Heart right ventricle (tissue), 16 donors: ENCODE data around the gene SLC35E3. TPM values are rescaled to one million over a fixed set of nuclear protein-coding genes. Genes with fewer than 3 reads are reported as not detected.

Experiments used
- ATAC-seq, 8 donors: fragments of 200-7000 bp; cut with Tn5 transposase; one replicate each; pipeline ENCODE4 v1.9.1; 2020; ENCODE audit warnings: mild to moderate bottlenecking in 8 of 8, moderate library complexity in 8 of 8, moderate number of reproducible peaks in 1 of 8
- DNase-seq, 2 donors: peaks; one replicate each; pipeline ENCODE4 v3.0.0-alpha.2; 2020
- H3K27ac ChIP-seq, 10 donors: fragments of 200-600 bp; sonication (generic) in 2 of 10; one replicate each; pipeline versions ENCODE4 v1.5.0 to v1.8.0; 2020 to 2022; ENCODE audit warnings: mild to moderate bottlenecking in 3 of 10
- H3K27me3 ChIP-seq, 7 donors: fragments of 200-600 bp; one replicate each; pipeline ENCODE4 v1.8.0; 2021 to 2022; ENCODE audit warnings: mild to moderate bottlenecking in 2 of 7
- H3K36me3 ChIP-seq, 9 donors: fragments of 200-600 bp; sonication (generic) in 1 of 9; one replicate each; pipeline versions ENCODE4 v1.5.0 to v1.8.0; 2020 to 2022; ENCODE audit warnings: mild to moderate bottlenecking in 2 of 9
- H3K4me1 ChIP-seq, 9 donors: fragments of 200-600 bp; sonication (generic) in 1 of 9; one replicate each; pipeline versions ENCODE4 v1.5.0 to v1.8.0; 2020 to 2022; ENCODE audit warnings: mild to moderate bottlenecking in 4 of 9
- H3K4me3 ChIP-seq, 10 donors: fragments of 200-600 bp; sonication (generic) in 2 of 10; one replicate each; pipeline versions ENCODE4 v1.5.0 to v1.8.0; 2020 to 2022; ENCODE audit warnings: mild to moderate bottlenecking in 7 of 10, moderate library complexity in 2 of 10
- H3K9me3 ChIP-seq, 11 donors: fragments of 200-600 bp in 10 of 11; sonication (generic) in 2 of 11; one replicate each; pipeline versions ENCODE4 v1.5.0 to v1.8.0; 2013 to 2022; ENCODE audit warnings: mild to moderate bottlenecking in 2 of 11, control low read depth in 1 of 11, moderate library complexity in 1 of 11
- WGBS, 2 donors: extraction: QIAGEN DNeasy Blood & Tissue Kit; methylation state at CpG; one replicate each; pipeline ENCODE4 v1.1.7; 2013; ENCODE audit warnings: inconsistent platforms in 1 of 2; 5-methylcytosine and 5-hydroxymethylcytosine counted together
- intact Hi-C, 10 donors: fragments of 100-400 bp; cut with DNase I; formaldehyde crosslinking; loops; one replicate each; pipeline versions ENCODE4 v1.11.1 to v1.14.2; 2022
- polyA plus RNA-seq, 2 donors: library from polyadenylated mRNA; stranded (reverse); fragments of 200-250 nt; gene quantifications; one replicate each; pipeline ENCODE4 v1.2.3, GENCODE V29; 2013
- total RNA-seq, 10 donors: library from RNA; stranded (reverse); fragmentation: NEBNext Ultra II Directional in 3 of 10; extraction: Animal tissue kit (Norgen Biotek cat#: 25700) in 3 of 10; gene quantifications; one replicate each; pipeline versions ENCODE4 v1.2.1 to v1.2.4, GENCODE V29; 2021 to 2023
- TF ChIP-seq, protein P1 (sequence below), 9 donors: fragments of 200-600 bp; sonication (generic) in 2 of 9; IDR thresholded peaks; one replicate each; pipeline versions ENCODE4 v1.5.0 to v1.8.0; 2021 to 2022; ENCODE audit warnings: antibody characterized with exemption in 9 of 9, mild to moderate bottlenecking in 5 of 9, moderate library complexity in 1 of 9
- donor health status: Arrhythmogenic right ventricular cardiomyopathy.
- donor health status: ischemic (EF 13 %, LVEDD 7.1; RV severe dilation, severe dysfunction).
- donor health status: healthy with polysubstance abuse.
- donor health status: DM: no; HTN: yes; CAD: no.
- donor health status: DM: no; HTN: no; CAD: no.
- donor health status: ischemic (EF 25% LVEDD 6.9; RV normal size, moderate dysfunction).
- donor health status: ischemic (EF 25% LVEDD 5.7; RV mildly dilated, moderate dysfunction).
- donor health status: healthy.
- donor health status: DM: yes; HTN: yes; CAD: no.
- donor health status: Ischemic cardiomyopathy.
- donor health status: ischemic (EF 35%, LVEDD 5.7; RV mildly dilated, moderate dysfunction).
- donor health status: nonischemic (EF 11% LVEDD 7.7; RV severe dilation, severe dysfunction).
- donor health status: DM: yes; HTN: yes; CAD: no.
- donor health status: PGD.
- donor health status: ischemic (EF 29% LVEDD 5.4; RV normal size, mild dysfunction).
- donor health status: nonischemic (EF 23%, LVEDD 6.1; RV moderate dilation, normal function).

Gene SLC35E3
- total and polyA plus RNA-seq, 12 donors = 1.8 to 8.9 (median 6.2) TPM

DNA sequence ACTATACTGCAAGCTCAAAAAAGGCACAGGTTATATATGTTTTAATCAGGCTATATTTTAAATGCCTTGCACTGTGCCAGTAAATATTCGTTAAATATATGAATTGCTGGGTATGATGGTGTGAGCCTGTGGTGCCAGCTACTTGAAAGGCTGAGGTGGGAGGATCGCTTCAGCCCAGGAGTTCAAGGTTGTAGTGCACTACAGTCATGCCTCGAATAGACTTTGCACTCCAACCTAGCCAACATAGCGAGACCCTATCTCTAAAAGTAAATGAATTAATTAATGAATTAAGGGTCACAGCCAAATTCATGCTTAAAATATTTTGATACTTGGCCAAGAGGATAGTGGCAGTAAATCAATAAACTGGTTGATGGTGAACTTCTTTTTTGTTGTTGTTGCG lies 39.8 kb downstream of the SLC35E3 start:
- 92 to 93% methylated on average over 5 of the region's 5 CpGs for WGBS, 2 donors
- DNase-seq = no peak
- Histone ChIP-seq H3K36me3 (no peaks in the 10 kb centered on the region), H3K4me3 (no peak overlapping the region), H3K4me1 (peaks cover 0 to 51% (median 5%) of the 10 kb centered on the region in 9 donors), H3K9me3 (no peaks in the 10 kb centered on the region), H3K27me3 (no peaks in the 10 kb centered on the region), H3K27ac (peak overlapping the region in 1 of 10 donors; percentile 83)
- no peak for ATAC-seq
- intact Hi-C loops = no loop called here
- TF ChIP-seq, protein P1, sequence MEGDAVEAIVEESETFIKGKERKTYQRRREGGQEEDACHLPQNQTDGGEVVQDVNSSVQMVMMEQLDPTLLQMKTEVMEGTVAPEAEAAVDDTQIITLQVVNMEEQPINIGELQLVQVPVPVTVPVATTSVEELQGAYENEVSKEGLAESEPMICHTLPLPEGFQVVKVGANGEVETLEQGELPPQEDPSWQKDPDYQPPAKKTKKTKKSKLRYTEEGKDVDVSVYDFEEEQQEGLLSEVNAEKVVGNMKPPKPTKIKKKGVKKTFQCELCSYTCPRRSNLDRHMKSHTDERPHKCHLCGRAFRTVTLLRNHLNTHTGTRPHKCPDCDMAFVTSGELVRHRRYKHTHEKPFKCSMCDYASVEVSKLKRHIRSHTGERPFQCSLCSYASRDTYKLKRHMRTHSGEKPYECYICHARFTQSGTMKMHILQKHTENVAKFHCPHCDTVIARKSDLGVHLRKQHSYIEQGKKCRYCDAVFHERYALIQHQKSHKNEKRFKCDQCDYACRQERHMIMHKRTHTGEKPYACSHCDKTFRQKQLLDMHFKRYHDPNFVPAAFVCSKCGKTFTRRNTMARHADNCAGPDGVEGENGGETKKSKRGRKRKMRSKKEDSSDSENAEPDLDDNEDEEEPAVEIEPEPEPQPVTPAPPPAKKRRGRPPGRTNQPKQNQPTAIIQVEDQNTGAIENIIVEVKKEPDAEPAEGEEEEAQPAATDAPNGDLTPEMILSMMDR (IDR thresholded peaks at IDR 0.05) = no peak

DNA sequence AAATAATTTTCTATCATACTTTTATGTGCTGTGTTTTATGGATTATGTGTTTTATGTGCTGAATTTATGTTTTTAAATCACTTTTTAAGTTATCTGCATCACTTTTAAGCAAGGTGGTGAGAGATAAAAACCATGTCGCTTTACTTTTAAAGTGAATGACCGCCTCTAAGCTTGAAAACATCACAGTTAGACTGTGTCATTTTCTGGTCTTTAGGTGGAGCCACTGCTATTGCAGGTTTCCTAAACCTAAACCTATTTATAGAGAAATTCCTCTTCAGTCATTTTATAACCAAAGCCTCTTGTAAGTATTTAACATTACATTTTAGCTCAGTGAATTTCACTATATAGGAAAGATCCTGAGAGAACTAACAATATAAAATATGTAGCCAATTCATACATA lies 41.0 kb downstream of the SLC35E3 start:
- TF ChIP-seq, protein P1 (IDR thresholded peaks at IDR 0.05) = no peak
- Histone ChIP-seq H3K9me3 (no peaks in the 10 kb centered on the region), H3K27me3 (no peaks in the 10 kb centered on the region), H3K36me3 (no peaks in the 10 kb centered on the region), H3K27ac (peak overlapping the region in 8 of 10 donors; percentile 20 to 83 (median 51)), H3K4me1 (peaks cover 0 to 51% (median 5%) of the 10 kb centered on the region in 9 donors), H3K4me3 (no peak overlapping the region)
- DNase-seq = no peak
- WGBS, 2 donors = 84 to 86% methylated on average over 2 of the region's 2 CpGs
- intact Hi-C loops = no loop called here
- ATAC-seq = no peak

DNA sequence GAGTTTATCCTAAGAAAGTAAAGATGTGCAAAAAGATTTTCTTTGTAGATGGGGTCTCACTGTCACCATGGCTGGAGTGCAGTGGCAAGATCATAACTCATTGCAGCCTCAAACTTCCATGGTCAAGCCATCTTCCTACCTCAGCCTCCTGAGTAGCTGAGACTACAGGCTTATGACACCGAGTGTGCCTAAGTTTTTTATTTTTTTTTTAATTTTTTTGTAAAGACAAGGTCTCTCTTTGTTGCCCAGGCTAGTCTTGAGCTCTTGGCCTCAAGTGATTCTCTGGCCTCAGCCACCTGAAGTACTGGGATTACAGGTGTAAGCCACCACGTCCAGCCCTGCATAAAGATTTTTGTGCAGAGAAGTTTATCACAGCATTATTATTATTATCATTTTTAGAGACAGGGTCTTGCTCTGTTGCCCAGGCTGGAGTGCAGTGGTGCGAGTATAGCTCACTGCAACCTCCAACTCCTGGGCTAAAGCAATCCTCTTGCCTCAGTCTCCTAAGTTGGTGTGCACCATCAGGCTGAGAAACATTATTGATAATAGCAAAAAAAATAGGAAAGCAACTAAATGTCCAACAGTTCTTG lies 42.7 kb downstream of the SLC35E3 start:
- Histone ChIP-seq H3K27ac (peak overlapping the region in 1 of 10 donors; percentile 83), H3K27me3 (no peaks in the 10 kb centered on the region), H3K4me1 (peaks cover 0 to 50% (median 5%) of the 10 kb centered on the region in 9 donors), H3K9me3 (no peaks in the 10 kb centered on the region), H3K4me3 (no peak overlapping the region), H3K36me3 (no peaks in the 10 kb centered on the region)
- TF ChIP-seq, protein P1 (IDR thresholded peaks at IDR 0.05) = no peak
- ATAC-seq (no peak), DNase-seq (no peak)
- intact Hi-C loops = no loop called here
- 95 to 96% methylated on average over 3 of the region's 3 CpGs for WGBS, 2 donors

DNA sequence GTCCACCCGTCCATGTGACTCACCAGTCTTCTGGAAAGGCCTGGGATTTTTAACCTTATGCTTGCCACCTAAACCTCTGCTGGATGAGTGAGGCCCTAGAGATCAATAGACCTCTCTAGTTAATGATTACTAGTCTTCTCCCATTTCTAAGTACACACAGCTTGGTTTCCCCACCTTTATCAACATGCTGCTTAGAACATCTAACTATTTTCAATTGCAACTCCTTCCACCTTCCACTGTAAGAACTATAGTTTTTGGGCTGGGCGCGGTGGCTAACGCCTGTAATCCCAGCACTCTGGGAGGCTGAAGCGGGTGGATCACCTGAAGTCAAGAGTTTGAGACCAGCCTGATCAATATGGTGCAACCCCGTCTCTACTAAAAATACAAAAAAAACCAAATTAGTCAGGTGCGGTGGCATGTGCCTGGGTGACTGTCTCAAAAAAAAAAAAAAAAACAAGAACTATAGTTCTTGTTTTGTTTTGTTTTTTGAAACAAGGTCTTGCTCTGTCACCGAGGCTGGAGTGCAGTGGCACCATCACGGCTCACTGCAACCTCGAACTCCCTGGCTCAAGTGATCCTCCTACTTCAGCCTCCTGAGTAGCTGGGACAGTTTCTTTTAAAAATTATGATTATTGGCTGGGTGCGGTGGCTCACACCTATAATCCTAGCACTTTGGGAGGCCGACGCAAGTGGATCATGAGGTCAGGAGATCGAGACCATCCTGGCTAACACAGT lies 43.3 kb downstream of the SLC35E3 start:
- intact Hi-C loops = no loop called here
- 95 to 96% methylated on average over 14 of the region's 14 CpGs for WGBS, 2 donors

More for the DNA sequence above, 43.3 kb downstream of the SLC35E3 start:
- Histone ChIP-seq H3K4me3 (no peak overlapping the region), H3K27me3 (no peaks in the 10 kb centered on the region), H3K4me1 (peaks cover 0 to 43% (median 5%) of the 10 kb centered on the region in 9 donors), H3K9me3 (no peaks in the 10 kb centered on the region), H3K27ac (no peak overlapping the region), H3K36me3 (no peaks in the 10 kb centered on the region)
- ATAC-seq = no peak
- TF ChIP-seq, protein P1 (IDR thresholded peaks at IDR 0.05) = no peak
- DNase-seq = no peak
